ENCODE results near the gene TMEM72. TPM values are rescaled to one million over a fixed set of nuclear protein-coding genes. Genes with fewer than 3 reads are reported as not detected.

Gene TMEM72
- total and polyA plus RNA-seq, 2 experiments from 2014 or later = not detected

DNA sequence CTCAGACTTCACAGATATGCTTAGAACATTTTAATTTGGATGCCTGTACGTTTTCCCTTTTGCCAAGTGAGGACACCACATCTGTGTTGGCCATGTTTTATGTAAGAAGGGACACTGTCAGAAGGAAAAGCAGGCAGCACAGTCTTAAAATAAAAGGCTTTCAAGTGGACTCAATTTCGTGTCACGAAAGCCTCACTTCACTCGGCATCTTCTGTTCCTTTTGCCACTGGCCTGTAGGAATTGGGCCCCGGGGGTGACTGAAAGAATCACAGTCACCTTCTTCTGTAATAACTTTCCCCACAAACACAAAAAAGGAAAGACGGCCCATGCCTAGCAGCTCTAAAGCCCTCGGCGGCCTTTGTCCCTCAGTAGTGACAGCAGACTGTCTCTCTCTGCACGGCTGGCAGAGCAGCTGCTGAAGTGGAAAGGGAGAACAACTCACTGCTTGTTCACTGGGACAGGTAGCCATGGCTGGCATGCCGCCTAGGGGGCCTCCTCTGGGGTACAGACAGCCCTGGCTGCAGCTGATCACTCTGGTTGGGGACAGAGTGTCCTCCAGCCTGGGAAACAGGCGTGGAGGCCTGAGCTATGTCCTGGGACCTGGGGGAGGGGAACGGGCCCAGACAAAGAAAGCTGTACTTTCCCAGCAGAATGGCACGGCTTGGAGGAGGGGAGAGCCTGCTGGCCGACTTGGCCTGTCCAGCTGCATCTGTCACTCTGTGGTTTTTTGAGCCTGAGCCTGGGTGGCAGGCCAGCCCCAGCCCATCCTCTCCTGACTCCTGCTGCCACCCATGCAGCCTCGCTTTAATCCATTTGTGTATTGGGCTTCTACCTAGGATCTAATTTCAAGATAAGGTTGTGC, 52.9 kb downstream of the TMEM72 start (continued):
- TF ChIP-seq ZNF462 (CRISPR knock-in tag; IDR thresholded peaks at IDR 0.05) (no peak), ZNF114 (CRISPR knock-in tag; IDR thresholded peaks at IDR 0.05) (no peak), POLR2AphosphoS5 (IDR thresholded peaks at IDR 0.05; ENCODE audit: low read depth) (no peak), CREB1 (CRISPR knock-in tag; IDR thresholded peaks at IDR 0.05; ENCODE audit: low read depth) (no peak), EZH2 (IDR thresholded peaks at IDR 0.05; ENCODE audit: low read depth, unreplicated experiment) (no peak), CTCF (conservative IDR thresholded peaks at IDR 0.05; ENCODE audit: low read depth in 2 of 2) (no peak)

All from GM23338 (cell line).